ENCODE results near the gene SNRPD1. TPM values are rescaled to one million over a fixed set of nuclear protein-coding genes. Genes with fewer than 3 reads are reported as not detected.

The SNRPD1 gene
- total RNA-seq: 10 to 100 TPM in 1 of 2 donors, 1 to 10 TPM in 1; 7.6 to 13.7 TPM

DNA sequence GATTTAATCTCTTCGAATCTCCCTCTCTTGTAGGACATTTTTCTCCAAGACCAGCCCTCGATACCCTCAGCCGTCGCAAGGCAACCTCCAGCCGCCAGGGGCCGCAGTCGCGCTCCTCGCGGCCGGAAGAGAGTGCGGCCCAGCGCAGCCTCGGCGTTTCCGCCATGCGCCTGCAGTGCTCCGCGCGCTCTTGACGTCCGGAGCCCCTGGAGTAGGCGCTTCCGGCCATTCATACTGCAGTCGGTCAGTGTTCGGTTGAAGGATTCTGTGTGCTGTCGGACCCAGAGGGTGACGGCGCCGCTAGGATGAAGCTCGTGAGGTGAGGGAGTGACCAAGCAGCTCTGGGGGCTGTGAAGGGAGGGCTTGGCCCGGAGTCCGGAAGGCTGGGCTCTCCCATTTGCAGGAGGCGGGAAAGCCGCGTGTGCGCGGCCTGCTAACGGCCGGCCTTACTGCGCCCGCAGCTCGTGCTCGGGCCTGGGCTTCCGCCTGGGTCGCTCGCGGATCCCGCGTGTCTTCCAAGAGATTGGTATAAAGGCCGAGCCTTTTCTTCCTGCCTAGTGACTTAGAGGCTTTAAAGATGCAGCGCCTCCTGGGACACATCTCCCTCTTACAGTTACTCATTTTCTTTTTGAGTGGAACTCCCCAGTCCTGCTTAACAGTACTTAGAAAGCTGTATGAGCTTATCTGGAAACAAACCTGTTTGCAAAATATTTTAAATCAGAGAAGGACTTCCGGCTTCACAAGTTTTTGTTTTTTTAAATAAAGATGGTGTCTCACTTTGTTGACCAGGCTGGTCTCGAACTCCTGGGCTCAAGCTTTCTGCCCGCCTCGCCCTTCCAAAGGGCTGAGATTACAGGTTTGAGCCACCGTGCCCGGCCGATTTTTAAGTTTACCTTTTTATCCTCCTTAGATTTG, at the start of gene SNRPD1:
Gene SNRPD1 (plus strand): TSS at position 190 of the 915 bp plus-strand sequence. CDS start 116 bp downstream, at position 306.

DNA sequence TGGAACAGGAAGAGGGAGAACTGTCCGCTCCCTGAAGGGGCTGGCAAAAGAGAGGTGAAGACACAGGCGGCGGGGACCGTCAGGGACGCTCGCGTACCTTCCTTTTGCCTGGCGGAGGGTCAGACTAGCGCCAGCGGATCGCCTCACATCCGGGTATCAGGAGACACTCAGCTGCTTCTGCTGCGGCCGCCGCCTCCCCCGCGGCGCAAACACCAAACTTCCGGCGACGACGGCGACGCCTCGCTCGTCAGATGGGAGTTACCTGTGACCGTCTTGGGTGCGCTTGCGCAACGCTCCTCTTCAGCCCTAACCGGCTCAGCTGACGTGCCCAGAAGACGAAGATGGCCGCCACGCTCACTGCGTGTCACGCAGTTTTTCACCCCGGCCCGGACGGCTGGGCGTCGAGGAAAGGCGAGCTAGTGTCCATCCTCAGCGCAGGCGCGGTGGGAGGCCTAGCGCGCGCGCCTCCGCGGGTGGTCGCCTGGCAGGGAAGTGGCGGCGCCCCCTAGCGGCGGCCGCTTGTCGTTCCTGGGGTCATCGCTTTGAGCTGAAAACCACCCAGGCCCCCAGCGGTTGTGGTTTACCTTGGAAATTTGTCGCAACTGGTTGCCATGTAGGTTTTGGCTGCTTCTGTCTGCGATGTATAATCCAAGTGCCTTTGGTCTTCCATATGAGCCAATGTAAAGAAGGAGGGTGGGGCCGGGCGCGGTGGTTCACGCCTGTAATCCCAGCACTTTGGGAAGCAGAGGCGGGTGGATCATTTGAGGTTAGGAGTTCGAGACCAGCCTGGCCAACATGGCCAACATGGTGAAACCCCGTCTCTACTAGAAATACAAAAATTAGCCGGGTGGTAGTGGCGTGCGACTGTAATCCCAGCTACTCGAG, 11.3 kb upstream of the SNRPD1 start, which contains the start of gene ESCO1:
Gene ESCO1 (minus strand): TSS at position 179 of the 885 bp plus-strand sequence. CDS start 25,861 bp downstream, outside the sequence.

Small RNA genes lying within 50 kb of the gene (small RNA-seq; reads per million reads assigned to genes)
- gene MIR320C1: 0 to 0.12 reads per million in 2 donors

Other genes with a start within 250 kb of the SNRPD1 start
- gene ESCO1, start 11.6 kb upstream of the SNRPD1 start, total RNA-seq: 10 to 100 TPM; 16.0 to 20.6 TPM
- gene ABHD3, start 92.5 kb downstream of the SNRPD1 start, total RNA-seq: 10 to 100 TPM; 20.0 to 34.6 TPM
- gene MIB1, start 128.5 kb downstream of the SNRPD1 start, total RNA-seq: 10 to 100 TPM; 34.1 to 38.6 TPM

Measured in melanocyte of skin (primary cell).